ENCODE measurements around the gene SZRD1. TPM values are rescaled to one million over a fixed set of nuclear protein-coding genes. Genes with fewer than 3 reads are reported as not detected.

Gene SZRD1
- total RNA-seq, 4 donors from 2014 or later: 41.7 to 88.4 (median 50.4) TPM

DNA sequence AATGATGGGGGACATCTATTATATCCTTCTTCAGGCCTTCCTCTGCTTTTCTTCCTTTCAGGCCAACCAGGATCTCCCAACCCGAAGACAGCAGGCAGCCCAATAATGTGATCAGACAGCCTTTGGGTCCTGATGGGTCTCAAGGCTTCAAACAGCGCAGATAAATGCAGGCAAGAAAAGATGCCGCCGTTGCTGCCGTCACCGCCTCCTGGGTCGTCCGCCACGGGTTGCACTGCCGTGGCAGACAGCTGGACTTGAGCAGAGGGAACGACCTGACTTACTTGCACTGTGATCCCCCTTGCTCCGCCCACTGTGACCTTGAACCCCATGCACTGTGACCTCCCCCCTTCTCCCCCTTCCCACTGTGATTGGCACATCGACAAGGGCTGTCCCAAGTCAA lies 27.9 kb downstream of the SZRD1 start:
- TF ChIP-seq, protein P1, sequence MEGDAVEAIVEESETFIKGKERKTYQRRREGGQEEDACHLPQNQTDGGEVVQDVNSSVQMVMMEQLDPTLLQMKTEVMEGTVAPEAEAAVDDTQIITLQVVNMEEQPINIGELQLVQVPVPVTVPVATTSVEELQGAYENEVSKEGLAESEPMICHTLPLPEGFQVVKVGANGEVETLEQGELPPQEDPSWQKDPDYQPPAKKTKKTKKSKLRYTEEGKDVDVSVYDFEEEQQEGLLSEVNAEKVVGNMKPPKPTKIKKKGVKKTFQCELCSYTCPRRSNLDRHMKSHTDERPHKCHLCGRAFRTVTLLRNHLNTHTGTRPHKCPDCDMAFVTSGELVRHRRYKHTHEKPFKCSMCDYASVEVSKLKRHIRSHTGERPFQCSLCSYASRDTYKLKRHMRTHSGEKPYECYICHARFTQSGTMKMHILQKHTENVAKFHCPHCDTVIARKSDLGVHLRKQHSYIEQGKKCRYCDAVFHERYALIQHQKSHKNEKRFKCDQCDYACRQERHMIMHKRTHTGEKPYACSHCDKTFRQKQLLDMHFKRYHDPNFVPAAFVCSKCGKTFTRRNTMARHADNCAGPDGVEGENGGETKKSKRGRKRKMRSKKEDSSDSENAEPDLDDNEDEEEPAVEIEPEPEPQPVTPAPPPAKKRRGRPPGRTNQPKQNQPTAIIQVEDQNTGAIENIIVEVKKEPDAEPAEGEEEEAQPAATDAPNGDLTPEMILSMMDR (IDR thresholded peaks at IDR 0.05; ENCODE audit: low read depth): no peak

DNA sequence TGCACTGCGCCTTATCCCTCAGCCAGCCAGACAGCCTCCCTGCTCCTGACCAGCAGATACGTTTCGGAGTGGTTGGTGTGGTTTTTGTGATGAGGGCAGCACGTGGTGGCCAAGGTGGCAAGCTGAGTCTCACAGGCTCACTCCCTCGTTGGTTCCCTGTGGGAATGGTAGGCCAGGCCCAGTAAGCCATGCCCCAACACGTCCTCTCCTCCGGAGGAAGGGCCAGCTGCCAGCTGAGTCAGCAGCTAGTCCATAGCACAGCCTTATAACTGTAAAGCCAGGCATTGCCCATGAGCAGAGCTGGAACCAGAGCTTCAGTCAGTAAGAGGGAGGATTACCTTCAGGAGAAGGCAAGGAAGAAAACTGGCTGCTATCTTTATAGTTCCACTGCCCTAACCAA lies 29.5 kb downstream of the SZRD1 start:
- TF ChIP-seq, protein P1 (IDR thresholded peaks at IDR 0.05; ENCODE audit: low read depth): no peak

DNA sequence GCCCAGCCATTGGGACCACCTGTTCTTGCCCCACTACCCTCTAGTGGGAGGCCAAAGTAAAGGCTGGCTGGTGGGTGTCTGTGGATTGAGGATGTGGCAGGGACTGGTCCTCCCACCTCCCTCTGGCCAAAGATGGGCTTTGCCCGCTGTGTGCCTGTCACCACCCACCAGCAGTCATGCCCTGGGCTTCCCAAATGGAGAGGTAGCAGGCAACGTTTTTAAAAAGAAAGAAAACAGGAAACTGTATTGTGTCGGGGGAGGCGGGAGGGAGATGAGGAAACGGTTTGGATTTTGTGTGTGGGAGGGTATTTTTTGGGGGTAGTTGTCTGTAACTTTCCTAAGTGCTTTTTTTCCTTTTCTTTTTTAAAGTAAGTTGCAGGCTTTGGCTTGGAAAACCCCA lies 30.1 kb downstream of the SZRD1 start:
- TF ChIP-seq, protein P1 (IDR thresholded peaks at IDR 0.05; ENCODE audit: low read depth): no peak

DNA sequence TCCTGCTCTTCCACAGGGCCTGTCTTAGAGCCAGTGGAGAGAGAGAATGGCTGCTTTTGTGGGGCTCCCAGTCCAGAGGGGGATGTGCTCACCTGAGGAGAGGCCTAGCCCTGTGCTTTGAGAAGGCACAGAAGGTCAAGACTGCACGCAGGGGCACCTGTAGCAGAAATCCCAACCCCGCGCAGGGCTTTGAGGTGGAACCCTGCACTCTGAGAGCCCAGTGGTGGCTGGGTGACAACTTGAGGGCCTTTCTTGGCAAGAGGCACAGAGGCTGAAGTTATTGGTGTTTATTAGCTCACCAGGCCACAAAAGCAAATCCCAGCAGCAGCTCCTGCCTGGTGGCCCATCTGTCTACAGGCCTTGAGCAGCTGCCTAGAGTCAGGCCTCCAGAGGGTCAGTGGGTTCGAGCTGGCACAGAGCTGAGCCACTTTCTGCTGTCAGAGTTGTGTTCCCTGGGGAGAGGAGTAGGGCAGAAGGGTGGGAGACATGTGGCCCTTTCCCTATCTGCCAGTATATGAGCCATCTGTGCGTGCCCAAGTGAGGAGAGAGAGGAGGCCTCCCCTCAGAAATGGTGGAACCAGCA lies 31.4 kb downstream of the SZRD1 start:
- TF ChIP-seq, protein P1 (IDR thresholded peaks at IDR 0.05; ENCODE audit: low read depth): no peak

DNA sequence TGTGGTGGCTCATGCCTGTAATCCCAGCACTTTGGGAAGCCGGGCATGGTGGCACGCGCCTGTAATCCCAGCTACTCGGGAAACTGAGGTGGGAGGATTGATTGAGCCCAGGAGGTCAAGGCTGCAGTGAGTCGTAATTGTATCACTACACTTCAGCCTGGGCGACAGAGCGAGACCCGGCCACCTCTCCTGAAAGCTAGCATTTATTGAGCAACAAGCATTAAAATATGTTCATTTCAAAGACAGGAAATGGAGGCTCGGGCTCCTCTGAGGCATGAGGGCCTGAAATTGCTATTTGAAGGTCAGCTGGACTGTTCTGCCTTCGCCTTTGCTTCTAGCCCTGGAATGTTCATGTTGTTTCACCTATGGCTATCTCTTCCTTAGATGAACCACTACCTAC lies 35.7 kb downstream of the SZRD1 start:
- TF ChIP-seq, protein P1 (IDR thresholded peaks at IDR 0.05; ENCODE audit: low read depth): no peak

DNA sequence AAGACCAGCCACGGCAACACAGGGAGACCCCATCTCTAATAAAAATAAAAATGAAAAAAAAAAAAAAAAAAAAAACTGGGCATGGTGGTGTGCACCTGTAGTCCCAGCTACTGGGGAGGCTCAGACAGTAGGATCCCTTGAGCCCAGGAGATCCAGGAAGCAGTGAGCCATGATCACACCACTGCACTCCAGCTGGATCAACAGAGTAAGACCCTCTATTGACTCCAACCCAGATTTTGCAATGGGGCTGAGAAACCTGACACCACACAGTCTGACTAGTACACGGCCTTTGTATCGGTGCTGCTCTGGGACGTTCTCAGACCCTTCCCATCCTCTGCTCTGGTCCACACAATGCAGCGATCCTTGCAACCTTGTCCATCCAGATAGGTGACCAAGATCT lies 38.4 kb downstream of the SZRD1 start:
- TF ChIP-seq, protein P1 (IDR thresholded peaks at IDR 0.05; ENCODE audit: low read depth): no peak

DNA sequence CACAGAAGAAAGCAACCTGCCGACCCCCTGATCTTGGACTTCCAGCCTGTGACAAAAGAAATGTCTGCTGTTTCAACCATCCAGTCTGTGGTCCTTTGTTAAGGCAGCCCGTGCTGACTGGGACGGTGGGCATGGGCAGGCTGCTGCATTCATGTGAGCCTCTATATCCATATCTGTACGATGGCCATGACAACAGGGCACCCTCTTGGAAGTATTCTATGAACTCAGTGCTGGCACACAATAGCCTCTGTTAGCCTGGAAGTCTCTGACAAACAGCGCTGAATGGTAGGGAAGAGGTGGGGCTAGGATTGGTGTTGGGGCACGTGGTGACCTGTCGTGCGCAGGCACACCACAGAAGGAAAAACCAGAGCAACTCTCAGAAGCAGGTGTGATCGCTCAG lies 39.8 kb downstream of the SZRD1 start:
- TF ChIP-seq, protein P1 (IDR thresholded peaks at IDR 0.05; ENCODE audit: low read depth): no peak

Measured in subcutaneous adipose tissue (tissue), 4 donors.